Embryonic facial prominence (tissue), 1 donor: Measurements from ENCODE around the gene MAFF.
"Not testable (repeated sequence)": the region's sequence is repeated elsewhere in the genome, so short reads cannot be mapped to it uniquely, and the experiment has no call there.

ENCODE experiments used
- DNase-seq: peaks from one replicate; pipeline ENCODE4 v3.0.0-alpha.2; 2016; ENCODE audit errors: extremely low spot score

The MAFF gene

DNA sequence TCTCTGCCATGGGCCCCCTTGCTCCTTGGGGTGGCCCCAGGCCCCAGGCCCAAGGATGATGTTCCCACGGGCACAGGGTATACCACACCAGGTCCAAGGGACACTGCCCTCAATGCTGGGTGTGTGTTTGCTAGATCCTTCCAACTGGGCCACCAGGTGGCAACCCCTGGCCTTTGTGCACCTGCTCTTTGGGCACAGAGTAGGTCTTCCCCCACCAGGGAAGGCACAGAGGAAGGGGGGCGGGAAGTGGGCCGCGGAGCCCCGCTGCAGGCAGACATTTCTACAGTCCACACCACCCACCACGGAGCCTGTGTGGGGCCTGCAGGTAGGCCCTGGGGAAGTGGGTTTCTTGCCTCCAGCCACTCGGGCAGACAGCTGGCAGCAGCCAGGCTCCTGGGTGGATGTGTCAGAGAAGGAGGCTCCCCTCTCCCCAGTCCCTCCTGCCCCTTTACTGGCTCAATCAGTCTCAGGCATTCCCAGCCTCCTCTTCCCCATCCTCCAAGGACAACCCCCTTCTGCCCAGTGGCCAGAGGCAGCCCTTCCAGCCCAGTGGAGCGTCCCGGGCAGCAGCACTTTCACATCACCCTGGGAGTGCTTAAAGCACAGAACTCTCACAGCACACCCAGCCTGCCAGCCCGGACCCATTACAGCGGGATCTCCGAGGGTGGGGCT is 21.6 kb downstream of the MAFF start:
- DNase-seq = no peak

DNA sequence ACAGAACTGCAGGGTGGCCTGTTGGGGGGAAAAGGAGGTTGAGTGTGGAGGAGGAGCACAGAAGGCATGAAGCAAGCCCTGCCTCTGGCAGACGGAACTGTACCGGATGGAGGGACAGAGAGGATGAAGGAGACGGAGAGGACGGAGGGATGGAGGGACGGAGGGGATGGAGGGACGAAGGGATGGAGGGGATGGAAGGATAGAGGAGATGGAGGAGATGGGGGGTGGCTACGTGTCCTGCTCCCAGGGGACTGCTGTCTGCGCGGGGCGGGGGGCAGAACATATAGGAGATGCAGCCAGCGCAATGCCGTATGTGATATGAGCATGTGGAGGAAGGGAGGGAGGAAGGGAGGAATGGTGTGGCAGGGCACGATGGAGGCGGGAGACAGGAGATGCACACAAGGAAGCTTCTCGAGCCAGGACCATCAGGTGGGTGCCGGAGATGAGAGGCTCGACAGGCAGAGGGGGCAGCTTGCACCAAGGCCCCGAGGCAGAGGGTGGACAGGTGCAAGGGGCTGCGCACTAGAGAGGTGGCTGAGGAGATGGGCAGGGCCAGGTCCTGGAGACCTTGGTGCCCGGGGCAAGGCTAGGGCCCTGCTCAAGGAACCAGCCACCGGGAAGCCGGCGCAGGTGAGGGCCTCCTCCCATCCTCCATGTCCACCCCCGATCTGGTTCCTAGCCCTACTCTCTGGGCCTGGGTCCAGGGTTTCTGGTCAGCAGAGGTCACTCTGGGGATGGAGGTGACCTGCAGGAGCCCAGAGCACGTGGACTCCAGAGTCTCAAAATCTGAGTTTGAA is 25.3 kb downstream of the MAFF start:
- DNase-seq = no peak

DNA sequence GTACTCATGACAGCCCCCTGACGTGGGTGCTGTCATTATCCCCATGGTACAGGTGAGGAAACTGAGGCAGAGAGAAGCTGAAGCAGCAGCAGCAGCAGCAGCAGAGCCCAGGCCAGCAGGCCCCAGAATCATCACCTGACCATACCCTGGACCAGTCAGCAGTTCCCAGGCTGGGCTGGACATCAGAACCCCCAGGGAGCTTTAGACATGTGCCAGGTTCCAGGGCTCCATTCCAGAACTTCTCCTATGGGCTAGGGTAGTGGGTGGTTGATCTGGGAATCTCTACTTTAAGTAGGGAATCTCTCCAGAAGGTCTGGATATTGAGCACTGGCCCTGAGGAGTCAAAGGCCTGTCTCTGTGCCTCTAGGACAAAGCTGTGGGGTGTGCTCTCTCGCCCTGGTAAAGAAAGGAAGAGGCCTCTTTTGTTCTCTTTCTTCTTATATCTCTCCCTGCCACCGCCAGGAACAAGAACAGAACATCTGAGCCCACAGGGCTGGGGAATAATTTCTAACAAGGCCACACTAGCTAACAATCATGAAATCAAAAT is 26.6 kb downstream of the MAFF start:
- DNase-seq = no peak

DNA sequence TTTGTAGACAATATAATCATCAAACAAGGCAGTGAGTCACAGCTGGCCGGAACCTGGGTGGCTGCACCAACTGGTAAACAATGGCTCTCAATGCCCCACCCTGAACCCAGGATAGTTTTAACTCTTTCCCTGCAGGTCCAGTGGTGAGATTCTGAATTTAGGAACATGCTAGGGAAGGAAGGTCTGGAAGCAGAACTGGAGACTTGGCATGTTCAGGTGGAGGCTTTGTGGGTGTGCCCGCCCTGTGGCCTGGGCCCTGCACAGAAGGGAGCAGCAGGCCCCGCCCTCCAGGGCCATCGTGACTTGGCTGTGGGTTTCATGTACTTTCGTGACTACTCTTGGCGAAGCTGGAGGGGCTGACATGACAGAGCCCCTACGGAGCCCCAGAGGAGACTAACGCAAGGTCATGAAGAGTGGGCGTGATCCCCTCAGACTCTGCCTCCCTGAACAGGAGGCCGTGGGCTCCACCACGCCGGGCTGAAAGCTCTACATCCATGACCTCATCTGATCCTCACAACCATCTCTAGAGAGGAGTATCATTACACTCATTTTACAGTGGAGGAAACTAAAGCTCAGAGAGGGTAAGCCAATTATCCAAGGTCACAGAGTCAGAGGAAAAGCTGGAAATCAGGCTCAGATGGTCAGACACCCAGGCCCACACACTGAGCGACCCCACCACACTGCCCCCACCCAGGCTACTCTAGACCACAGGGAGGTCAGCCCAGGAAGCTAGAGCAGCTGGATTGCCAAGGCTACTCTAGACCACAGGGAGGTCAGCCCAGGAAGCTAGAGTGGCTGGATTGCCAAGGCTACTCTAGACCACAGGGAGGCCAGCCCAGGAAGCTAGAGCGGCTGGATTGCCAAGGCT is 27.3 kb downstream of the MAFF start:
- no peak for DNase-seq

DNA sequence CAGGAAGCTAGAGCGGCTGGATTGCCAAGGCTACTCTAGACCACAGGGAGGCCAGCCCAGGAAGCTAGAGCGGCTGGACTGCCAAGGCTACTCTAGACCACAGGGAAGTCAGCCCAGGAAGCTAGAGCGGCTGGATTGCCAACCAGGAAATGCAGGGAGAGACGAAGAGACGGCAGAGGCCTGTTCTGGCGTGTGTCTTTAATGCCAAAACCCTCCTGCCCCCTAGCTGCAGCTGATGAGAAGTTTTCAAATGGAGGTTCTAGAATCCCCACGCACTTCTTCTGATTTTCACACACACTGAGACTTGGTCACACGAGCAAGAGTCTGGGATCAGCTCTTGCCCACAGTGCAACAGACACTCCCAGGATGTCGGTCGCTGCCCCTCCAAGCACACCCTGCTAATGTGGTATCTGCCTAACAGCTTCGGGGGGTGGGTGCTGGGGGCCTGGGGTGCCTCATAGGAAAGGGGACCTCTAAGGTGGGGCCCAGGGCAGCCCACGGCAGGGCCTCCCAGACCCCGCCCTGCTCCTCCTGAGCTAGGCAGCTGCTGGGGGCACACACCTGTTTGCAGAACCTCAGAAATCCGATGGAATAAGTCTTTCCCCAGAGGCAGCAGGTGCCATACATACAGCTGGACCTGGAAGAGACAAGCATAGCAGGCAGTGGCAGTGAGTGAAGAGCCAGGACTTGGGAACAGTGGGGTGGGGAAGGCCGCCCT is 28.5 kb downstream of the MAFF start:
- no peak for DNase-seq

DNA sequence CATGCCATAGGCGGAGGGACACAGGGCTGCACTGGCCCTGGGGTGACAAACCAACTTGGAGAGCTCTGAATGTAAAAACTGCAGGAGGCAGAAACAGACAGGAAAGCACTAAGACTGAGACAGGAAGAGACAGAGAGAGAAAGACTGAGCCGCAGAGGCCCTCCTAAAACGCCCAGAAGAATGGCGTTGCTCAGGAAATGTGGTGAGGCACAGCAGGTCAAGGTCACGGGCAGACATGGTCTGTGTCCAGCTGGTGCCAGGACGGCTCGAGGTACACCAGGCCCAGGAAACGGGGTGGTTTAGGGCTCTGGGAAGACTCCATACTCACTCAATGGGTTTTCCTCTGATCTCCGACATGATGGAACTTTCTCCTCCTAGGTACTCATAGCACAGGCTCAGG is 29.1 kb downstream of the MAFF start:
- no peak for DNase-seq

DNA sequence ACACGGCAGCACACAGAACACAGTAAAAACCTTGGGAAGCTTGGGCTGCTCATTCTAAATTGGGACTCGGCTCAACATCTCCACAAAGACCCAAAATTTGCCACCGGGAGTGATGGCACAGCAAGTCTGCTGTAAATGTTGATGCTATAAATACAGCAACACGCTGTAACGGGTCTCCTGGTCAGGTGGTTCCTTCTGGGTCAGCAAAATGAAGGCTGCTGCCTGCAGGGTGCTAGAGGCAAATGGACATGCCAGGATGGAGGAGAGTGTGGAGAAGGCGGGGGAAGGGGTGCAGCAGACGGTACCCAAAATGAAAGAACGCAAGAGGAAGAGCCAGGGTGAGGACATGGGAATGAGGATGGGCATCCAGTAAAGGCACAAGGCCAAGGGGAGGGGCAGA is 30.4 kb downstream of the MAFF start:
- DNase-seq = no peak

DNA sequence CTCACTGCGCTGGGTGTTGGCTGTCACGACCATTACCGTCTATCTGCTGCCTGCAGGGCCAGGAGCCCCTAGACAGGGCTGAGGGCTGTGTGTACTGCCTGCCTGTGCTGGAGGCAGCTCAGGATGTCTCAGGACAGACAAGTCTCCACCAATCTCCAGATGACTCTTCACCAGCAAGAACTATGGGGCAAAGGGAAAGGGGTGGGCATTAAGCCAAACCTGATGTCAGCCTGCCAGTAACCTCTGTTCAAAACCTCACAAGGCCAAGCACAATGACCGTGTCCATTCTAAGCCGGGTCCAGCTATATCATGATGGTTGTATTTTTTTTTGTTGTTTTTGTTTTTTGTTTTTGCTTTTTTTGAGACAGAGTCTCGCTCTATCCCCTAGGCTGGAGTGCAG is 31.6 kb downstream of the MAFF start:
- DNase-seq = no peak

DNA sequence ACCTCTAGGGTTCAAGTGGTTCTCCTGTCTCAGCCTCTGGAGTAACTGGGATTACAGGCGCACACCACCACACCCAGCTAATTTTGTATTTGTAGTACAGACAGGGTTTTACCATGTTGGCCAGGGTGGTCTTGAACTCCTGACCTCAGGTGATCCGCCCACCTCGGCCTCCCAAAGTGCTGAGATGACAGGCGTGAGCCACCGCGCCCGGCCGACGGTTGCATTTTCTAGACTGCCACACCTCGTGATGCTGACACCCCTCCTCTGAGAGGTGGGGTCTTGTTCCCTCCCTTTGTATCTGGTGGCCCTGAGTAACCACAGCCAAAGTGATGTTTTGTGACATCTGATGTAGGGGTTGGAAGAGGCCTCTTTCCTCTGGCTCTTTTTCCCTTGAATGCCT is 32.1 kb downstream of the MAFF start:
- DNase-seq = not testable (repeated sequence)

DNA sequence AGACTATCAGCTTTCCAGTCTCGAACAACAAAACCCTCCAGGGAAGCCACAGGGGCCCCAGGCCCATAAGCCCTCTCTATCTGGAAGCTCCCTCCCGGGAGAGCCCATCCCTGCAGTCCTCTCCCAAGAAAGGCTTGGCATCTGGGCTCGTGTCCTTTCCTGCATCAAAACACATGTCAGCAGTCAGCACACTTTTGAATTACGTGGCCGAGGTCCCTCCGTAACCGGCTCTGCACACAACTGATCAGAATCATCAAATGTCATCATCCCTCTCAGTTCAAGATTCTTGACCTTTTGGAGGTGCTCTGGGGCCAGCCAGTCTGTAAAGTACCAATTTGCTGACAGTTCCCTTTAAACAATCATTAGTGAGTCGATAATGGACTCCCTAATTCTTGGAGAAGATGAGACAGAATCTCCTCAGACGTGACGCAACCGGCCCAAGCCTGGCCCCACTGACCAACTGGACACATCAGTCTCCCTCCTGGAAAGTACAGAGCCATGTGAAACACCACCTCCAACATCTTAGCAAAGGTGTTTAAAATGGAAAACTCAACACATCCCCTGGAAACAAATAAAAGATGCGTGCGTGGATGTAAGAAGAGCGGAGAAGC is 33.6 kb downstream of the MAFF start:
- DNase-seq = no peak

DNA sequence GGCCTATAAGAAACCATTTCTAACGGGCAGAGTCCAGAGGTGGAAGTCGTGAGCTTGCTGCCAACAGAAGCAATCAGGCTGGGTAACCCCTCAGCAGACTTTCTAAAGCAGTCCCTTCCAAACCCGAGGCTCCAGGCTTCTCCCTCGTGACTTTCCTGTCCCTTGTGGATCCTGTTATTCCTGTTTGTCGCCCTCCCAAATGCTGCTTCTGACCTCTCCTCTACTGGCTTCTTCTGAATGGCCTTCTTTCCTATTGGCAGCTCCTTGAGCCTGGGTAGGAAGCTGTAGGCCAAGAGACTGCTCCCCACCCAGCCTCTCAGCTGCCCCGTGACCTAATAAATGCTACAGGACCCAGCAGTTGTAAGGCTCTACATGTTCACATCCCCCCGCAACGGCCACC is 35.0 kb downstream of the MAFF start:
- no peak for DNase-seq

DNA sequence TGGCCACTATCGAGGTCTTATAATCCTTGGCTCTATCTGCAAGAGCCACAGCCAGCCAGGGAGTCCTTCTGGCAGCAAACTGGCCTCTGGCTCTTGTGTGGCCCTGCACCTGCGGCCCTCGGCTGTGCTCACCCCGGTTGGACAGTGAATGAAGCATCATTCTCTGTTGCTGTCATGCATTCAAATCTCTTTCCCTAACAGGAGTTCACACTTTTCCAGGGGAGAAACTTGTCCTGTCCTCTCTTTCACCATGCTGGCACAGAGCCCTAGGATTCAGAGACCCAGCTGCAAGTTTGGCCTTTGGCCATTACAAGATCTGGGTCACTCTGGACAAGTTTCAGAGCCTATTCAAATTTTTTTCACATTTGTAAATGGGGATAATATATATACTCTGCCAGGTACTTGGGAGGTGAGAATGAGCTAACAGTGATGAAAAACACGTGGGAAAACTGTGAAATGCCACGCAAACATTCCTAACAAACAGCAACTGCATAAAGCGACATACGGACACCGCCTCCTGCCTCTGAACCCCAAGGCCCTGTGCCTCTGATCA is 36.8 kb downstream of the MAFF start:
- no peak for DNase-seq

DNA sequence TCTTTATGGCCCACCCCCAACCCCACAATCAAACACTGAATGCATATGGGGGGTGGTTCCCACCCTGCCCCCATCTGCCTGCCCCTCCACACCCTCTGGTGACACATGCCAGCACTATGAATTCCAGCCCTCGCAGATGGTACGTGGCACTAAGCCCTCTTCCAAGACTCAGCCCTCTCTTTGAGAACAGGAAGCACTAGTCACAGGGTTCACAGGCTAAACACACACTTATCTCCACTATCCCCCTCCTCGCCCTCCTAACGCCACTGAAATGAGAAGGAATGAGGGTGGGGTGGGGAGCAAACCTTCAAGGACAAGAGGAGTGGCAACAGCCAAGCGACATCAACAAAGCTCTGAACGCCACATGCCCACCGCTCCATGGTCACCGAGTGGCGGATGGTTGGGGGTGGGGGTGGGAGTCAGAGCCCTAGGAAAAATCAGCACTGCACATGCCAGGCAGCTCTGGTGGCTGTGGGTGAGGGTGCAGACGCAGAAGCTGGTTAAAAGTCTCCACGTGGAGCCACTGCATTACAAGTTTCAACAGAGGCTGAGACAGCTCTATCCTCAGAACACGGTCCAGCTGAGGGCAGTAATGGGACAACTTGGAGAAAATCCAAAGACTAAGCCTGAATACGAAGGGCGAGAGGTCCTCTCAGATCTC is 37.4 kb downstream of the MAFF start:
- DNase-seq = no peak

DNA sequence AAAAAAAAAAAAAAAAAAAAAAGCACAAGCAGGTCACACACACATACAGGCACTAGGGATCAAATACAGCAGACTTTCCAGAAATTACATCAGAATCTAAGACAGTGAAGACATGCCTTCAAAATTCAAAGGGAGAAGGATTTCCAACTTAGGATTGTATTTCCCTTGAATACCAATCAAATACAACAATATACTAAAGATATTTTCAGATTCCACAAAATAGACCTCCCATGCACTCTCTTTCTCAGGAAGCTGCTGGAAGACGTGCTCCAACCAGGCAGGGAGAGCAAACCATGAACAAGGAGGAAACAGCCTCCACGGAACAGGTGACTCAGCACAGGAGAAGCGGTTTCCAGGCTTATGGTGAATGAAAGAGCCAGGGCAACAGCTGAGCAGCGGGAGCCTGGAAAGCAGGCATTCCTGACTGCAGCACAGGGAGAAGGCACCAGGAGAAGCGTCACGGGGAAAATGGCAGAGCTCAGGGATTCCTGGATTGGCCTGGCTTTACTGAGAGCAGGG is 39.0 kb downstream of the MAFF start:
- no peak for DNase-seq

DNA sequence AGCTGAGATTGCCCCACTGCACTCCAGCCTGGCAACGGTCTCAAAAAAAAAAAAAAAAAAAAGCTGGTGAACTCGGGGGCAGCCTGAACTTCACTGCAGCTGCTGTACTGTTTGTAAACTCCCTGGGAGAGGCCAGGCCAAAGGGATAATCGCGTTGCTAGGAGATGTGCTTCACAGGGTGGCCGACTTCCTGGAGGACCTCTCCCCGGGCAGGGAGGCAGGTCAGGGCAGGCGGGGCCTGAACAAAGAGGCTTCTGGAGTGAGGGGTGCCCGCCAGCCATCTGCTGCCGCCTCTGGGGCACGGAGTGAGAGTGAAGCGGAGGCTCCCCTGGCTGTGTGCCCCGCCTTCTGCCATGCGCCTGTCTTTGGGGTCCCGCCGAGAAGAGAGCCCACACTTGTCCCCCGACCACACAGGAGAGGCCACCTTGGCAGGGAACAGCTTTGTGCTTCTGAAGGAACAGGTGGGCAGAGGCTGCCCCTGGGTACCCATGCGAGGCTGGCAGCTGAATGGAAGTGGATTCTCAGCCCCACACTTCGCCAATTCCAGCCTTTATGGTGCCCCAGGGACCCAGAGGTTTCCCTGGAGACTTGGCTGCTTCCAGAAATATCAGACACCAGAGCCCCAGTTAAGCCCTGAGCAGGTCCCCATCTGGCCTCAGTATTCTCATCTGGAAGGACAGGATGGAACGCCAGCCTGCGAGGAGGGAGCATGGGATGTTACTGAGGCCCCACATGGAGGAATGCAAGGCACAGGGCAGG is 41.4 kb downstream of the MAFF start:
- no peak for DNase-seq

DNA sequence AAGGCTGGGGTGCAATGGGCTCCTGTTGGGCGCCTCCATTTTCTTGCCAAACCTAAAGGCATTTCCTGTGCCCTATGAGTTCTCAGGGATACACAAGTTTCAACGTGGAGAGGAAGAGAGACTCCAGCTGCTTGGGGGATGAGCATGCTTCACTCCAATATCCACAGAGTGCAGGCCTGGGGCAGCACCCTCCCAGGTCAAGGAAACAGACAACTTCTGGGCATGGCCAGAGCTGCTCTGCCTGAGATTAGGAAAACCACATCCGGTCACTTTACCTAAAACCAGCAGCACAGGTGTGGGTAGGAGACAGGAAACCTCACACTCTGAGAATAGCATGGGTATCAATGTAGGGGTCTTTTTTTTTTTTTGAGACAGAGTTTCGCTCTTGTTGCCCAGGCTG is 42.3 kb downstream of the MAFF start:
- DNase-seq = no peak

DNA sequence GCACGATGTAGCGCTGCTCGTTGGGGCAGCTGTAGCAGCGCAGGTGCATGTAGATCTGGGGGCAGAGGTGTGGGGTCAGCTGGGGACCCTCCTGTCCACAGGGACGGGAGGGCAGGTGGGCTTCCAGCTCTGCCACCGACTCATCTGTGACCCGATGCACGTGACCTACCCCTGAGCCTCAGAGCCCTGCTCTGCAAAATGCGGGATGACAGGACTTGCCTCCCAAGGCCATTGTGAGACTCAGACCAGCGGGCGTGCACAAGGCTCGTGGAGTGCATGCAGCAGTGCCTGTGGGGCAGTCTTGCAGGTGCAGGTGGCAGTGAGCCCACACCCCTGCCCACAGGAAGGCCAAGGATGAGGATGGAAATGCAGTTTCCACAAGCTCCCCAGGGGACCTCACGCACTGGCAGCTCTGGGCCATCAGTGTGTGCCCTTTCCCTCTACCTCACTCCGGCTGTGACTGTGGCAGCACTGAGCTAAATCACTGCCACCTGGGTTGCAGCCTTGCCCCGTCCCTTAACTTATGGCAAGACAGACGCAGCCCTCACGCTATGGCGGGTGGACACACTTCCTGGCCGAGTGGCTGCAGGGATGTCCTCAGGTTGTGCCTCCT is 44.4 kb downstream of the MAFF start:
- DNase-seq = no peak

DNA sequence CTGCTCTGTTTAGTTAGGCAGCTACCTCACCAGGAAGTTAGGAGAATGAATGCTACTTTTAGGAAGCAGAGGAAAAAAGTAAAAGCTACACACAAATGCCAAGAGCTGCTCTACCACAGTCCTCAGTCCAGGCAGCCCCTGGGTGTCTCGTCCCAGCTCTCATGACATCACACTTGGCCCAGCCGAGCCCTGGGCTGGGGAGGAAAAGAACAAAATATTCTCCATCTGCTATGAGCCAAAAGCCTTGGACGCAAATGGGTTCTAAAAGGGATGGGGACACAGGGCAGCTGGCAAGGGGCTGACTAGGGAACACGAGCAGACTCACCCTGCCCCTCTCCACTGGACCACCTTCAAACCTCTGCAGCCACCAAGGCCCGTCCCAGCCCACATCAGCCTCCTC is 44.9 kb downstream of the MAFF start:
- no peak for DNase-seq

DNA sequence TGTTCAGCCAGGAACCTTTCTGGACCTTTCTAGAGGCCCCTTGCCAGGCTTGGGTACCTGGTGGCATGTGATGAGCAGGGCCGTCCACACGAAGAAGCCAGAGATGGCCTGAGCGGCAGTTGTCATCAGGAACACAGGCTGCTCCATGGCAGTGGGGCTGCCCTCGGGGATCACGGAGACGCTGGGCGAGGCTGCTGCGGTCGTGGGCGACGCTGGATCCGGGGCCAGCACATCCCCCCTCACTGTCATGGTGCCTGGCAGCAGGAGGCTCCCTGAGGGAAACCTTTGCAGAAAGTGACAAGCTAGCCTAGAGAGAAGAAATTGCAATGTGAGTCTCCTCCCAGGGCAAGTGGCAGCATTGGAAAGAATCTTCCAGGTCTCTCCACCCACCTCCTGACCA is 45.9 kb downstream of the MAFF start:
- DNase-seq = no peak
